H9 (cell line): ENCODE data around the gene SGO2. TPM values are rescaled to one million over a fixed set of nuclear protein-coding genes. Genes with fewer than 3 reads are reported as not detected.

Experiments
- DNase-seq: peaks from one replicate; pipeline ENCODE4 v3.0.0-alpha.2; 2017
- H2AFZ ChIP-seq: one replicate; pipeline ENCODE4 v1.6.1; 2013; ENCODE audit warnings: mild to moderate bottlenecking, low read length, control low read depth, moderate library complexity
- H2AK5ac ChIP-seq: 2 replicates; pipeline ENCODE4 v1.6.1; 2013; ENCODE audit warnings: low read length, control low read depth, mixed read lengths; ENCODE audit not compliant: insufficient read length
- H2BK120ac ChIP-seq: one replicate; pipeline ENCODE4 v1.6.1; 2013; ENCODE audit warnings: low read depth, mild to moderate bottlenecking, low read length, control low read depth, inconsistent platforms; ENCODE audit not compliant: poor library complexity, severe bottlenecking
- H2BK12ac ChIP-seq: 2 replicates; pipeline ENCODE4 v1.6.1; 2013; ENCODE audit warnings: low read length, control low read depth, mixed read lengths, low read depth; ENCODE audit not compliant: insufficient read length
- H2BK15ac ChIP-seq: 2 replicates; pipeline ENCODE4 v1.6.1; 2013; ENCODE audit warnings: low read depth, low read length, control low read depth
- H2BK20ac ChIP-seq: one replicate; pipeline ENCODE4 v1.6.1; 2013; ENCODE audit warnings: low read depth, mild to moderate bottlenecking, low read length, control low read depth, inconsistent platforms; ENCODE audit not compliant: poor library complexity, severe bottlenecking
- H2BK5ac ChIP-seq: 2 replicates; pipeline ENCODE4 v1.6.1; 2013; ENCODE audit warnings: low read length, control low read depth, mixed read lengths; ENCODE audit not compliant: insufficient read length
- H3K14ac ChIP-seq: 2 replicates; pipeline ENCODE4 v1.6.1; 2013; ENCODE audit warnings: low read length, control low read depth; ENCODE audit not compliant: insufficient read depth
- H3K18ac ChIP-seq: 2 replicates; pipeline ENCODE4 v1.6.1; 2013; ENCODE audit warnings: low read depth, mild to moderate bottlenecking, mixed read lengths, low read length, control low read depth; ENCODE audit not compliant: insufficient read length
- H3K23ac ChIP-seq: 2 replicates; pipeline ENCODE4 v1.6.1; 2013; ENCODE audit warnings: low read length, control low read depth, mixed read lengths, low read depth; ENCODE audit not compliant: insufficient read length
- H3K23me2 ChIP-seq: 2 replicates; pipeline ENCODE4 v1.6.1; 2013; ENCODE audit warnings: low read depth, mild to moderate bottlenecking, mixed read lengths, low read length, control low read depth; ENCODE audit not compliant: insufficient read length, poor library complexity, severe bottlenecking
- H3K27ac ChIP-seq: 2 replicates; pipeline ENCODE4 v1.5.1; 2013; ENCODE audit warnings: low read length, control low read depth, mixed read lengths, low read depth; ENCODE audit not compliant: insufficient read length
- H3K27me3 ChIP-seq: 2 replicates; pipeline ENCODE4 v1.6.1; 2013; ENCODE audit warnings: low read length, control low read depth, inconsistent platforms; ENCODE audit not compliant: insufficient read depth
- H3K4ac ChIP-seq: 2 replicates; pipeline ENCODE4 v1.6.1; 2013; ENCODE audit warnings: low read depth, mild to moderate bottlenecking, control low read depth, inconsistent platforms, low read length, moderate library complexity
- H3K4me1 ChIP-seq: 2 replicates; pipeline ENCODE4 v1.6.1; 2013; ENCODE audit warnings: low read length, control low read depth, inconsistent platforms; ENCODE audit not compliant: insufficient read depth
- H3K4me2 ChIP-seq: 2 replicates; pipeline ENCODE4 v1.6.1; 2013; ENCODE audit warnings: low read length, control low read depth, mixed read lengths; ENCODE audit not compliant: insufficient read length, insufficient read depth
- H3K56ac ChIP-seq: 2 replicates; pipeline ENCODE4 v1.6.1; 2013; ENCODE audit warnings: low read depth, mild to moderate bottlenecking, mixed read lengths, low read length, control low read depth; ENCODE audit not compliant: insufficient read length
- H3K79me1 ChIP-seq: 2 replicates; pipeline ENCODE4 v1.6.1; 2013; ENCODE audit warnings: low read depth, mild to moderate bottlenecking, moderate library complexity, low read length, control low read depth, inconsistent platforms; ENCODE audit not compliant: insufficient read depth, poor library complexity, severe bottlenecking
- H3K79me2 ChIP-seq: 2 replicates; pipeline ENCODE4 v1.6.1; 2013; ENCODE audit warnings: low read length, control low read depth, inconsistent platforms; ENCODE audit not compliant: insufficient read depth
- H3K9ac ChIP-seq: 2 replicates; pipeline ENCODE4 v1.6.1; 2013; ENCODE audit warnings: low read length, control low read depth, mixed read lengths; ENCODE audit not compliant: insufficient read length; ENCODE audit errors: extremely low read depth
- H3K9me3 ChIP-seq: one replicate; pipeline ENCODE4 v1.6.1; 2013; ENCODE audit warnings: low read depth, low read length, inconsistent platforms; ENCODE audit not compliant: control insufficient read depth
- H3T11ph ChIP-seq: one replicate; pipeline ENCODE4 v1.6.1; 2013; ENCODE audit warnings: mild to moderate bottlenecking, low read length, control low read depth, inconsistent platforms
- H4K20me1 ChIP-seq: one replicate; pipeline ENCODE4 v1.6.1; 2013; ENCODE audit not compliant: control insufficient read depth, insufficient read length, insufficient read depth
- H4K5ac ChIP-seq: 2 replicates; pipeline ENCODE4 v1.6.1; 2013; ENCODE audit warnings: low read depth, mild to moderate bottlenecking, mixed read lengths, low read length, control low read depth; ENCODE audit not compliant: insufficient read length
- H4K8ac ChIP-seq: replicated peaks from 2 replicates; pipeline ENCODE4 v1.6.1; 2013; ENCODE audit warnings: low read length, control low read depth, mixed read lengths, low read depth; ENCODE audit not compliant: insufficient read length
- H4K91ac ChIP-seq: 2 replicates; pipeline ENCODE4 v1.6.1; 2013; ENCODE audit warnings: low read depth, mild to moderate bottlenecking, moderate library complexity, mixed read lengths, low read length, control low read depth; ENCODE audit not compliant: insufficient read length
- H3K27ac Mint-ChIP-seq, 3 experiments: 2 replicates in 2 of 3; 3 replicates in 1 of 3; pipeline ENCODE4 v1.8.0; 2020 to 2021; ENCODE audit warnings: mixed read lengths in 3 of 3, mild to moderate bottlenecking in 1 of 3, moderate library complexity in 1 of 3
- H3K27me3 Mint-ChIP-seq: 2 replicates; pipeline ENCODE4 v1.8.0; 2021; ENCODE audit warnings: low read depth, mild to moderate bottlenecking, moderate library complexity, mixed read lengths
- H3K36me3 Mint-ChIP-seq, 3 experiments: 2 replicates in 2 of 3; 3 replicates in 1 of 3; pipeline ENCODE4 v1.8.0; 2020 to 2021; ENCODE audit warnings: low read depth in 3 of 3, mixed read lengths in 3 of 3; ENCODE audit not compliant: insufficient read depth in 1 of 3
- H3K4me1 Mint-ChIP-seq, 2 experiments: 2 replicates each; pipeline ENCODE4 v1.8.0; 2020; ENCODE audit warnings: mixed read lengths in 2 of 2
- H3K4me3 Mint-ChIP-seq, 2 experiments: 2 replicates in 1 of 2; 3 replicates in 1 of 2; pipeline ENCODE4 v1.8.0; 2020 to 2021; ENCODE audit warnings: mild to moderate bottlenecking in 2 of 2, mixed read lengths in 2 of 2, moderate library complexity in 1 of 2
- H3K9me3 Mint-ChIP-seq, 2 experiments: 2 replicates in 1 of 2; 3 replicates in 1 of 2; pipeline ENCODE4 v1.8.0; 2020; ENCODE audit warnings: mild to moderate bottlenecking in 2 of 2, mixed read lengths in 2 of 2, moderate library complexity in 1 of 2
- WGBS: extraction: QIAGEN DNeasy Blood & Tissue Kit; methylation state at CpG from one replicate; pipeline ENCODE4 v1.1.7; 2013; ENCODE audit warnings: missing lambda C conversion rate, low lambda C conversion rate, mixed read lengths; ENCODE audit not compliant: insufficient read length; ENCODE audit errors: extremely low coverage; 5-methylcytosine and 5-hydroxymethylcytosine counted together
- total RNA-seq: library from RNA; stranded (reverse); gene quantifications from 2 replicates; pipeline ENCODE4 v1.2.1, GENCODE V29; 2021
- TF ChIP-seq, protein P1 (sequence below): fragments of 200-600 bp; sonication (generic); conservative IDR thresholded peaks from 3 replicates; pipeline ENCODE4 v1.8.0; 2021; ENCODE audit warnings: antibody characterized with exemption, mild to moderate bottlenecking

SGO2 gene
- total RNA-seq, 1 experiment from 2014 or later, result 25.6 TPM

DNA sequence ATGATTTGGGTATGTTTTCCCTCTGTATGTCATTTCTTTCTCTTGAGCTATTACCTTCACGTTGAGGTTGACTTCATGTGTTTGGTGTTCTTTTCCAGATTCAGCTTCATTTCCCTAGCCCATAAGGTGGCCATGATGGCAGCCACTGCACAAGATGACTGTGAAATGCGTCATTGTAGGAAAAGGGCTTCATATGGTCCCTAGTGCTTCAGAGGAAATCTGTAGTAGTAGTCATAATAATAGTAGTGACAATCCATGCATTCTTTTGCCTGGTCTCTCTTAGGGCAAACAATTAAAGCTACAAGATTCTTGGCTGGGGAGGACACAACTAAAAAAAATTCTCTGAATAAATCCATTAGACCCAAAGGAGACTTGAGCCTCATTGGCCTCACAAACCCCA is 88.2 kb downstream of the SGO2 start:
- no peak overlapping the region for H2AFZ ChIP-seq
- H3K27me3 Mint-ChIP-seq, result no peaks in the 10 kb centered on the region
- H3K36me3 Mint-ChIP-seq, result no peaks in the 10 kb centered on the region
- DNase-seq, result no peak
- no peaks in the 10 kb centered on the region for H3K4me1 ChIP-seq
- H3K27ac Mint-ChIP-seq, result no peak overlapping the region
- H3K4me2 ChIP-seq, result no peak overlapping the region
- no peaks in the 10 kb centered on the region for H3K9me3 ChIP-seq
- no peak overlapping the region for H4K5ac ChIP-seq
- H3T11ph ChIP-seq, result no peak overlapping the region
- no peak overlapping the region for H2BK12ac ChIP-seq
- H3K79me1 ChIP-seq, result no peaks in the 10 kb centered on the region
- no peaks in the 10 kb centered on the region for H3K79me2 ChIP-seq
- no peak overlapping the region for H3K4ac ChIP-seq
- no peak overlapping the region for H3K23ac ChIP-seq
- no peak overlapping the region for H2BK15ac ChIP-seq
- H3K23me2 ChIP-seq, result no peaks in the 10 kb centered on the region
- no peaks in the 10 kb centered on the region for H4K20me1 ChIP-seq
- H2BK5ac ChIP-seq, result no peak overlapping the region
- no peak overlapping the region for H3K14ac ChIP-seq
- no peak overlapping the region for H3K56ac ChIP-seq
- no peaks in the 10 kb centered on the region for H3K27me3 ChIP-seq
- H3K9ac ChIP-seq, result no peak overlapping the region
- no peak overlapping the region for H4K8ac ChIP-seq
- WGBS, result no CpG with 5 or more reads among the region's 2 CpGs
- no peaks in the 10 kb centered on the region for H3K9me3 Mint-ChIP-seq
- H3K4me3 Mint-ChIP-seq, result no peak overlapping the region
- no peak overlapping the region for H2AK5ac ChIP-seq
- H4K91ac ChIP-seq, result no peak overlapping the region
- H3K4me1 Mint-ChIP-seq, result no peaks in the 10 kb centered on the region
- H2BK120ac ChIP-seq, result no peak overlapping the region
- TF ChIP-seq, protein P1, sequence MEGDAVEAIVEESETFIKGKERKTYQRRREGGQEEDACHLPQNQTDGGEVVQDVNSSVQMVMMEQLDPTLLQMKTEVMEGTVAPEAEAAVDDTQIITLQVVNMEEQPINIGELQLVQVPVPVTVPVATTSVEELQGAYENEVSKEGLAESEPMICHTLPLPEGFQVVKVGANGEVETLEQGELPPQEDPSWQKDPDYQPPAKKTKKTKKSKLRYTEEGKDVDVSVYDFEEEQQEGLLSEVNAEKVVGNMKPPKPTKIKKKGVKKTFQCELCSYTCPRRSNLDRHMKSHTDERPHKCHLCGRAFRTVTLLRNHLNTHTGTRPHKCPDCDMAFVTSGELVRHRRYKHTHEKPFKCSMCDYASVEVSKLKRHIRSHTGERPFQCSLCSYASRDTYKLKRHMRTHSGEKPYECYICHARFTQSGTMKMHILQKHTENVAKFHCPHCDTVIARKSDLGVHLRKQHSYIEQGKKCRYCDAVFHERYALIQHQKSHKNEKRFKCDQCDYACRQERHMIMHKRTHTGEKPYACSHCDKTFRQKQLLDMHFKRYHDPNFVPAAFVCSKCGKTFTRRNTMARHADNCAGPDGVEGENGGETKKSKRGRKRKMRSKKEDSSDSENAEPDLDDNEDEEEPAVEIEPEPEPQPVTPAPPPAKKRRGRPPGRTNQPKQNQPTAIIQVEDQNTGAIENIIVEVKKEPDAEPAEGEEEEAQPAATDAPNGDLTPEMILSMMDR, result no peak
- H3K27ac ChIP-seq, result no peak overlapping the region
- no peak overlapping the region for H3K18ac ChIP-seq
- no peak overlapping the region for H2BK20ac ChIP-seq
